ENCODE results near the gene LHX1. TPM values are rescaled to one million over a fixed set of nuclear protein-coding genes. Genes with fewer than 3 reads are reported as not detected.
A peak's percentile ranks its signal among the peaks of the same experiment; 100 is the strongest.

Gene LHX1
- total RNA-seq, 1 donor = not detected

DNA sequence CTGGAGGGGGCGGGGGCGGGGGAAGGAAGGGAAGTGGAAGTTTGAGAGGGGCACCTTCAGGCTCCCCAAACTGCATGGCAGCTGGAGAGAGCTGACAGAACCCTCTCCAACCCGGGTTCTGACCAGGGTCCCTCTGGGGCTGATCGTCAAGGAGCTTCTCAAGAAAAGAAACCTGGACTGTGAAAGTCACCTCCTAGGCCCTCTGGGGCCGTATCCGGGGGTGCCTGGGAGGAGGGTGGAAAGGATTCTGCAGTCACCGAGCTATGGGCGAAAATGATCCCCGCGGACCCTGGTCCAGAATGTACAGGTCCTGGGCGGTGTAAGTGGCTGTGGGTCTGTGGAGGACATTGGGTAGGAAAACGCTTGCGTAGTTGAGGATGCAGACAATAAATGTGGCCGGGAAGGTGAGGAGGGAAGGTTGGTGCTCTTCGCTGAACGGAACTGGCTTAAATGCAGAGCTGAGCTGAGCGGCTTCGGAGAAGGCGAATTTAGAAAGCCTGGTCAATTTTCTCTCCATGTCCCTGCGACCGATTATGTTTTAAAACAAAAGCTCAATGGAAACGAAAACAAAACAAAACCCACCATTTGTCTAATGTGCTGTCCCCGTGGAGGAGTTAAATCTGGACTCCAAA is 3.6 kb upstream of the LHX1 start:
- peak; percentile 91 for DNase-seq (ENCODE audit: insufficient read length, low spot score, missing footprints)
- no peaks in the 10 kb centered on the region for H3K9me3 ChIP-seq (ENCODE audit: low read depth, low read length)
- H3K4me2 ChIP-seq (ENCODE audit: insufficient read depth, low read length) = peak overlapping the region; percentile 7
- TF ChIP-seq, protein P1, sequence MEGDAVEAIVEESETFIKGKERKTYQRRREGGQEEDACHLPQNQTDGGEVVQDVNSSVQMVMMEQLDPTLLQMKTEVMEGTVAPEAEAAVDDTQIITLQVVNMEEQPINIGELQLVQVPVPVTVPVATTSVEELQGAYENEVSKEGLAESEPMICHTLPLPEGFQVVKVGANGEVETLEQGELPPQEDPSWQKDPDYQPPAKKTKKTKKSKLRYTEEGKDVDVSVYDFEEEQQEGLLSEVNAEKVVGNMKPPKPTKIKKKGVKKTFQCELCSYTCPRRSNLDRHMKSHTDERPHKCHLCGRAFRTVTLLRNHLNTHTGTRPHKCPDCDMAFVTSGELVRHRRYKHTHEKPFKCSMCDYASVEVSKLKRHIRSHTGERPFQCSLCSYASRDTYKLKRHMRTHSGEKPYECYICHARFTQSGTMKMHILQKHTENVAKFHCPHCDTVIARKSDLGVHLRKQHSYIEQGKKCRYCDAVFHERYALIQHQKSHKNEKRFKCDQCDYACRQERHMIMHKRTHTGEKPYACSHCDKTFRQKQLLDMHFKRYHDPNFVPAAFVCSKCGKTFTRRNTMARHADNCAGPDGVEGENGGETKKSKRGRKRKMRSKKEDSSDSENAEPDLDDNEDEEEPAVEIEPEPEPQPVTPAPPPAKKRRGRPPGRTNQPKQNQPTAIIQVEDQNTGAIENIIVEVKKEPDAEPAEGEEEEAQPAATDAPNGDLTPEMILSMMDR (IDR thresholded peaks at IDR 0.05; ENCODE audit: extremely low read depth, low read depth, low read length) = no peak
- H3K4me1 ChIP-seq (ENCODE audit: insufficient read depth, low read length) = no peaks in the 10 kb centered on the region
- no peak overlapping the region for H3K4me3 ChIP-seq (ENCODE audit: insufficient read depth, low read length)
- no peaks in the 10 kb centered on the region for H3K79me2 ChIP-seq (ENCODE audit: insufficient read depth, low read length)
- no peaks in the 10 kb centered on the region for H3K36me3 ChIP-seq (ENCODE audit: insufficient read depth, low read length)
- peaks cover 99% of the 10 kb centered on the region for H3K27me3 ChIP-seq (ENCODE audit: insufficient read depth, low read length)
- peaks cover 14% of the 10 kb centered on the region for H4K20me1 ChIP-seq (ENCODE audit: insufficient read depth, low read length)
- H3K27ac ChIP-seq (ENCODE audit: low read depth, low read length) = no peak overlapping the region
- no peak overlapping the region for H2AFZ ChIP-seq (ENCODE audit: low read length)

DNA sequence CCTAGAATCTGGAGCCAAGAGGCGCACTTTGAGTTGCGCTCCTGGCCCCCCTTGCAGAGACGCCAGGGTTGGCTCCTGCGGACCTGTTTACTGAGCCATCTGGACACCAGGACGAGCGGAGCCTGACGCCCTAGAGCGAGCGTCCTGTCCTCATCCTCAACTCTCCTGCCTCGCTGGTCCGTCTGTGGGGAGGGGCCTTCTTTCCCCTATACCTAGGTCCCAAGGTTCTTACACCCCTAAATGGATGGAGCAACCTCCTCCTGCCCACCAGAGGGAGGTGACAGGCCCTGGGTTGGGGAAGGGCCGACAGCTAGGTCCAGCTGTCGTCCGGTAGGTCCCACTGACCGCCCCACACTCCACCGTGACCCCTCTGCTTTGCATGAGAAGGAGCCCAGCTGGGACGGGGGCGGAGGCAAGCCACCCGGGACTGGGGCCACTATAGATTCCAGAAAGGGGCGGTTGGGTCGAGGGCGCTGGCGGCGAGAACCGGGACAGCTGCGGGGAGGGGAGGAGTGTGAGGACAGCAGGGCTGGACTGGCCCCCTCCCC is 3.1 kb upstream of the LHX1 start:
- Histone ChIP-seq H2AFZ (ENCODE audit: low read length) (no peak overlapping the region), H3K9me3 (ENCODE audit: low read depth, low read length) (no peaks in the 10 kb centered on the region), H4K20me1 (ENCODE audit: insufficient read depth, low read length) (peaks cover 14% of the 10 kb centered on the region), H3K79me2 (ENCODE audit: insufficient read depth, low read length) (no peaks in the 10 kb centered on the region), H3K4me1 (ENCODE audit: insufficient read depth, low read length) (no peaks in the 10 kb centered on the region), H3K4me2 (ENCODE audit: insufficient read depth, low read length) (peak overlapping the region; percentile 7), H3K4me3 (ENCODE audit: insufficient read depth, low read length) (no peak overlapping the region), H3K36me3 (ENCODE audit: insufficient read depth, low read length) (no peaks in the 10 kb centered on the region), H3K27me3 (ENCODE audit: insufficient read depth, low read length) (peaks cover 99% of the 10 kb centered on the region), H3K27ac (ENCODE audit: low read depth, low read length) (no peak overlapping the region)
- TF ChIP-seq, protein P1 (IDR thresholded peaks at IDR 0.05; ENCODE audit: extremely low read depth, low read depth, low read length) = no peak
- DNase-seq (ENCODE audit: insufficient read length, low spot score, missing footprints) = peak; percentile 76

DNA sequence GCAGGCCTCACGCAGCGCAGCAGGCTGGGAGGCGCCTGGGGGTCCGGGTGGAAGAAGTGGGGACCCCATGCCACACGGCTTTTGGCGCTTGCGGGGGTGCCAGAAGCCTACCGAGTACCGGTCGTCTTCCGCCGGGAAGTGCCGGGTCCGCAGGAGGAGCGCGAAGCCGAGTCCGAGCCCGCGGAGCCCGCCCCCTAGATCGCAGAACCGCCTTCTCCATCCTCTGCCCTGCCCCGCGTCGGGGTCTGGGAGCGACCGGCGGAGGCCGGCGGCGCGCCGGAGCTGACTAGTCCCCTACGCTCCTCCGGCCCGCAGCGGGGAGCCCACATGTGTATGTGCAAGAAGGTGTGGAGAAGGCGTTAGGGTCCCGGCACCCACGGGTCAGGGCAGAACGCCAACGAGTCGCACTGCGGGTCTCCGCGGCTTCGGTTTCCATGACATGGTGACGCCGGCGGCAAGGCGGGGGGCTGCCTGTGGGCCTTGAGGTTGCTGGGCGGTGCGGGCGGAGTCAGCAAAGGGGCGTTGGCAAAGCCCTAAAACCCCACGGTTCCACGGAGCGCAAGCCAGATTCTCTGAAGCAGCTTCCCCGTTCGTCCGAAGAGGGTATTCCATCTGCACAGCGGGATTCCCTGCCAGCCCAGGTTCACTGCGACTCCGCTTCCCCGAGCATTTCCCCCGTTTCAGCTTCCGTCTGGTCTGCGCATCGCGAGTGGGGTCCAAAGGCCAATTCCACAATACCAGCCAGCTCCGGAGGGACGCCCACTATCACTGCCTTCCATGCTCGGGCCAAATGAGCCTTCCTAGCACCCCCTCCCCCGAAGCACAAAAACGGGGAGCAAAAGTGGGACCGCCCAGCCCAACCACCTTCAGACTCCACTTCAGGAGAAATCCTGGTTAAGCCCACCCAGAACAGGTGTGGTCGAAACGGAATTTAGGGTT is 2.3 kb upstream of the LHX1 start:
- DNase-seq (ENCODE audit: insufficient read length, low spot score, missing footprints) = peak; percentile 92
- Histone ChIP-seq H4K20me1 (ENCODE audit: insufficient read depth, low read length) (peaks cover 14% of the 10 kb centered on the region), H2AFZ (ENCODE audit: low read length) (no peak overlapping the region)

More for the DNA sequence above, 2.3 kb upstream of the LHX1 start:
- Histone ChIP-seq H3K27ac (ENCODE audit: low read depth, low read length) (no peak overlapping the region), H3K36me3 (ENCODE audit: insufficient read depth, low read length) (no peaks in the 10 kb centered on the region), H3K4me3 (ENCODE audit: insufficient read depth, low read length) (no peak overlapping the region), H3K9me3 (ENCODE audit: low read depth, low read length) (no peaks in the 10 kb centered on the region), H3K4me2 (ENCODE audit: insufficient read depth, low read length) (no peak overlapping the region), H3K27me3 (ENCODE audit: insufficient read depth, low read length) (peaks cover 99% of the 10 kb centered on the region), H3K79me2 (ENCODE audit: insufficient read depth, low read length) (no peaks in the 10 kb centered on the region), H3K4me1 (ENCODE audit: insufficient read depth, low read length) (no peaks in the 10 kb centered on the region)
- TF ChIP-seq, protein P1 (IDR thresholded peaks at IDR 0.05; ENCODE audit: extremely low read depth, low read depth, low read length) = no peak

All from osteoblast (primary cell).